HL-60/S4 (cell line): ENCODE results near the gene MLEC.

Experiments used
- in situ Hi-C: fragments of 300-500 bp; cut with MboI; formaldehyde crosslinking; loops from 2 replicates; pipeline ENCODE4 v1.14.3; 2022; ENCODE audit warnings: low sequenced_read_pairs

Gene MLEC, protein sequence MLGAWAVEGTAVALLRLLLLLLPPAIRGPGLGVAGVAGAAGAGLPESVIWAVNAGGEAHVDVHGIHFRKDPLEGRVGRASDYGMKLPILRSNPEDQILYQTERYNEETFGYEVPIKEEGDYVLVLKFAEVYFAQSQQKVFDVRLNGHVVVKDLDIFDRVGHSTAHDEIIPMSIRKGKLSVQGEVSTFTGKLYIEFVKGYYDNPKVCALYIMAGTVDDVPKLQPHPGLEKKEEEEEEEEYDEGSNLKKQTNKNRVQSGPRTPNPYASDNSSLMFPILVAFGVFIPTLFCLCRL

DNA sequence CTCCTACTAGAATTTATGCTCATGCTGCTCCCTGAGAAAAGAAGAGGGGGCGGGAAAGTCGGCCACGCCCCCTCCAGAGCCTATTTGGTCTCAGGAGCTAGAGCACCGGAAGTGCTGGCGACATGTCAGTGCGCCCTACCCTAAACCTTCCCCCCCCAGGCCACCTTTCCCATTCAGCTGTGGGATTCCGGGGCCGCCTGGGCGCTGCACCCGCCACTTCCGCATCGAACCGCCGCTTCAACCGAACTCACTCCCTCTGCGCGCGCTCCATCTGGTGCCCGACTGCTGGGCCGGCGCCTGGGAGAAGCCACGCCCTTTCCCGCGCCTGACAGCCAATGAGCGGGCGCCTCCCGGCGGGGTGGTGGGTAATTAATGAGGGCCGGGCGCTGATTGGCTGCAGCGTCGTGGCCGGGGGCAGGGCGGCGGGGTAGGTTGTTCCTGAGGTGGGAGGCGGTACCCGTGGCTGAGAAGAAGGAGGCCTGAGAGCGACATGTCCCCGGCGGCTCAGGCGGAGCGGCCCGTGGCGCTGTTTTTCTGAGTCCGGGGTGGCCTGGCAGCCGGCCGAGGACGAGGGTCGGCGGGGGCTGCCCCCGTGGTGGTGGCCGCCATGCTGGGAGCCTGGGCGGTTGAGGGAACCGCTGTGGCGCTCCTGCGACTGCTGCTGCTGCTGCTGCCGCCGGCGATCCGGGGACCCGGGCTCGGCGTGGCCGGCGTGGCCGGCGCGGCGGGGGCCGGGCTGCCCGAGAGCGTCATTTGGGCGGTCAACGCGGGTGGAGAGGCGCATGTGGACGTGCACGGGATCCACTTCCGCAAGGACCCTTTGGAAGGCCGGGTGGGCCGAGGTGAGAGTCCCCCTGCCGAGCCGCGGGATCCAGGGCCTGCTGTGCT is at the start of gene MLEC:
Gene MLEC (plus strand): TSS at position 460 of the 888 bp plus-strand sequence. CDS start 148 bp downstream, at position 608.
- in situ Hi-C loops, result no loop called here

DNA sequence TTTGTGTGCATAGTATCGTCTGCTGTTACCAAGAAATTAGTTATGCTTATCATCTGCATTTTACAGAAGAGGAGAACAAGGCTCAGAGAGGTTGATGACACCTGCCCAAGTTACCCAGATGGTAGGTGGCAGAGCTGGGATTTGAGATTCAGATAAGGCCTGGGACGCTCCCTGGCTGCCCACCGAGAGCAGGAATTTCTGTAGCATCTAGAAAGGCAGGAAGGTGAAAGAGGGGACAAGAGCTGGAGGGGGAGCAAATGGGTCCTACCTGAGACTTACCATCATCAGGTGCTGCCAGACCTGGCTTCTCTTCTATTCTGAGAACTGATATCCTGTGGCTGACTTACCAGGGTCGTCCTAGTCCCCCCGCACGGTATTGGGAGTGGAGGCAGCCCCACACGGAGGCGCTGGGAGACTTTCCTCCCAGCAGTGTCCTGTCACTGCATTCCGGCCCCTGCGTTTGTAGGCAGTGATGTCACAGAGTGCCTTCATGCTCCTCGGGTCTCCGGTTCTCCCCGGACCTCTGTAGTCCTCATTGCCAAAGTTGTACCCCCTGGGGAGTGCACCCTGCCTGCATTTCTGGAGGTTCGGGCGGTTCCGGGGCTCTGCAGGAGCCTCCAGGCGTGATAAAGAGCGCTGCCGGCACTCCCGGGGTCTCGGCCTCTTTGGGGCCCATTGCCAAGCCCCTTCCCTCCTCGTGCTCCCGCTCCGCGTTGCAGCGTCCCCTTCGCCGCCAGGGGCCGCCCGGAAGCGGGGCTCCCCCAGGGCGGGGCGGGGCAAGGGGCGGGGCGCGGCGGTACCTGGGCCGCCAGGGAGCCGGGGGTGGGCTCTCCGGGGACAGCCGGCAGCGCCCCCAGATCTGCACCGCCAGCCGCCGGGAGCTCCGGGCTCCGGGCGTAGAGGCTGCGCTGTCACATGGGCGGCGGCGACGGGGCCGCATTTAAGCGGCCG is 46.9 kb upstream of the MLEC start, which contains the start of gene CABP1:
Gene CABP1 (plus strand): TSS at position 856 of the 951 bp plus-strand sequence. CDS start 60 bp downstream, at position 916.
- in situ Hi-C loops, result no loop called here

DNA sequence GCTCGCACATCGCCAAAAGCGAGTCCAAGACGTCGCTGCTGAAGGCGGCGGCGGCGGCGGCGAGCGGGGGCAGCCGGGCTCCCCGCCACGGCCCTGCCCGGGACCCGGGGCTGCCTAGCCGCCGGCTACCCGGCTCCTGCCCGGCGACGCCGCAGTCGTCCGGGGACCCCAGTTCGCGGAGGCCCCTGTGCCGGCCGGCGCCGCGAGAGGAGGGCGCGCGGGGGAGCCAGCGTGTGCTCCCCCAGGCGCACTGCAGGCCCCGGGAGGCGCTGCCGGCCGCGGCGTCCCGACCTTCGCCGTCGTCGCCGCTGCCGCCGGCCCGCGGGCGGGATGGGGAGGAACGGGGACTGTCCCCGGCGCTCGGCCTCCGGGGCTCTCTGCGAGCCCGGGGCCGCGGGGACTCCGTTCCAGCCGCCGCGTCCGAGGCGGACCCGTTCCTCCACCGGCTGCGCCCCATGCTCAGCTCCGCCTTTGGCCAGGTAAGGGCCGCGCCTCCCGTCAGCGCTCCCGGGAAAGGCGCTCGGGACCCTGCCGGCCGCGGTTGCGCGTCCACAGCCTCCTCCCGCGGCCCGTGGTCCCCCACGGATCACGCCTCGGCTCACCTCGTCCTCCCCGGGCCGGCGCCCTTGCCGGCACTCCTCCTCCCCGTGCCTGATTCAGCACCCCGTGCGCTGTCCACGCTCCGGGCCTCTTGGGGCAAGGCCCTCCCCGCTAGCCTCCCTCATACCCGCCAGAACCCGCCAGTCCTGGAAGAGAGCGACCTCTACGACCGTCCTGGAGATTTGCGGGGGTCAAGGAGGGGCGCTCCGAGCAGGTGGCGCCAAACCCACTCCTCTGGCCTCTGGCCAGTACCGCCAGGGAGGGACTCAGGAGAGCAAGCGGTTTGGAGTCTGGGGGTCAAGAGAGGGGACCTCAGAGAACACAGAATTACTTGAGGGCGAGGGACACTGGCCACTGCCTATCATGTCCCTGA is 45.8 kb upstream of the MLEC start:
- in situ Hi-C loops, result no loop called here

DNA sequence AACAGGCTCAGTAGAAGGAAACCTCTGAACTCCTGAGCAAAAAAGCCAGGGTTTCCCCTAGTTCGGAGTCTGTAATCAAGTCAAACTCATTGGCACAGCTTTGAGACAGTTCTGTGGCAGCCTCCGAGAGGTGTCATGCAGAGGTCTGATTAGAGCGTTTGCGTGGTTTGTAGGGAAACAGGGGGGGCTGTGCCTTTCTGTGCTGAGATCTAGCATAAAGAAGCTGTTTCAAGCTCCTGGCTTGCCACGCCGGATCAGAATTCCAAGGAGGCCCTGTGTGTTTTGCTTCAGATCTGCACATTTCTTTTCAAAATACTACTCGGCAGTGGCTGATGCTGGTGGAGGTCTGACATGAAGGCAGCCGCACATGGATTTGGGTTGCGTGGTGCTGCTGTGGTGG is 44.8 kb upstream of the MLEC start:
- in situ Hi-C loops, result no loop called here

DNA sequence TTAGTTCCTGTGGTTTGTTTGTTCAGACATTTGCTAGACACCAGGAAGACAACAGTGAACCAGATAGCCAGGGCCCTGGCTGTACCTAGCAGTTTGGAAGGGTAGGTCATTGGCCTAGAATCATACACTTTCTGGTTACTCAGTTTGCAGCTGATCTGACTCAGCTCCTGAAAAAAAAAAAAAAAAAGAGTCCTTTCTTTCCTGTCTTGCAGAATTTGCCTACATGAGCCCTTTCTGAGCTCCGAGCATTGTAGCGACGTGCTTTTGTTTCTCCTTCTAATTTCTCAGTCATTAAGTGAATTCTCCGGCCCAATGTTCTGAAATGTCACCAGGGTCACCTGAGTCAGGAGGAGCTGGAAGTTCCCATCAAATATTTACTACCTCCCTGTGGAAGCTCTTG is 44.1 kb upstream of the MLEC start:
- in situ Hi-C loops, result no loop called here

DNA sequence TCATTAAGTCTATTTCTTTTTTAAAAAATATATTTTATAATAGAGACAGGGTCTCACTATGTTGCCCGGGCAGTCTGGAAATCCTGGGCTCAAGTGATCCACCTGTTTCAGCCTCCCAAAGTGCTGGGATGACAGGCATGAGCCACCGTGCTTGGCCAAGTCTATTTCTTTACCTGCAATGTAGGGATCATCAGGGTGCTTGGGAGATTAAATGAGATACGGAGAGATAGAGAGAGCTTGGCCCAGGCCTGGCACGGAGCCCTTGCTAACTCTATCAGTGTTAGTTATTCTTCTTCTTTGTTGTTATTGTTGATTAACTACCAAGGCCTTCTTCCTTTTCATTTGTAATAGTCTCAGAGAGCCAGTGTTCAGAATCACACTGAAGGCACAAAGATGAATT is 43.4 kb upstream of the MLEC start:
- in situ Hi-C loops, result no loop called here

DNA sequence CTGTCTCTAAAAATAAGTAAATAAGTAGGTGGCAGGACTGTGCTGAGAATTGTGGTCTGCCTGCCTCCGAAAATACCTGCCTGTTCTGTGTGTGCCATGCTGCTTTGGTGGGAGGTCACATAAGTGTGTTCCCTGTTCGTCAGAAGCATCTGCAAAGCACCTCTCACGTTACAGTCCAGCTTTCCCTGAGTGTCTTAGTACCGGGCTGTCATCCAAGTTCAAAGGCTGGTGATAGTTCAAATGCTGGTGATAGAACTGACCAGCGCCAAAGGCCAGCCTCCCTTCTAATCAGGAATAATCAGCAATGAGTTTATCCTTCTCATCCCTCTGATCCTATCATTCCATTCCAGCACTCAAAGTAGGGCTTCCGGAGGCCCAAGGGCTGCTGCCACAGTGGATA is 40.9 kb upstream of the MLEC start:
- in situ Hi-C loops, result no loop called here

DNA sequence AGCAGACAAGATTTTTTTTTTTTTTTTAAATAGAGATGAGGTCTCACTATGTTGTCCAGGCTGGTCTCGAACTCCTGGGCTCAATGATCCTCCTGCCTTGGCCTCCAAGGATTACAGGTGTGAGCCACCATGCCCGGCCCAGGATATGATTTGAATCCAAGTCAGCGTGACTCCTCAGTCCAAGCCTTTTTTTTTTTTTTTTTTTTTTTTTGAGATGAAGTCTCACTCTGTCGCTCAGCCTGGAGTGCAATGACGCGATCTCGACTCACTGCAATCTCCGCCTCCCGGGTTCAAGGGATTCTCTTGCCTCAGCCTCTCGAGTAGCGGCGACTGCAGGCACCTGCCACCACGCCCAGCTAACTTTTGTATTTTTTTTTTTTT is 39.6 kb upstream of the MLEC start:
- in situ Hi-C loops, result no loop called here

DNA sequence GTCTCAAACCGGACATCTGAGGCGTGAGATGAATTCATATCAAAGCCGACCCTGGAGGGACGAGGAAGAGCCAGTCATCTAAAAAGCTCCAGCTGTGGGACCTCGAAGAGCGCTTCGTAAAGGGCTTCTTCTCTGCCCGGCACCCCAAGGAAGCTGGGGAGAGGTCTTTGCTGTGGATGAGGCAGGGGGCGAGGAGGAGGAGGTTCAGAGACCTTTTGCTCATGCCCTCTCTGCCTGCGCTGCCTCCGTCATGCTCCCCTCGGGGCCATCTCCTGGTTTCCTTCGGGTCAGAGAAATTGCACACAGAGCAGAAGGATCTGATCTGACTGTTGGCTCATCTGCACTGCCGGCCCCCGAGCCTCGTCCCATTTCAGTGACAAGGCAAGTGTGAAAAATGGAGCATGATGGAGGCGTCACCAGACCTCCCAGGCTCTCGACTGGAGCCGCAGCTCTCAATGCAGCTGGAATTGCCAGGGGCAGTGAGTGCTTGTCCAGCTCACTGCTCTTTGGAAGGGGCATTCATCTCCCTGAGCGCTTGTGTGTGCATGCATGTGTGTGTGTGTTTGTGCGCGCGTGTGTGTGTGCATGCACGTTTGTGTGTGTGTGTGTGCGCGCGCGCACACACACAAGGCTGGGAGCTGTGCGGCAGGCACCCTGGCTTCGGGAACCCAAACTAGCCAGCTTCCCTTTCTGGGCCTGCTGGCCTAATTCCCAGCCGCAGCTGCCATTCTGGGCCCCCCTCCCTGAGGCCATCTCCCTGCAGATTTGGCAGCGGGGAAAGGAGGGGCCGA is 37.3 kb upstream of the MLEC start:
- in situ Hi-C loops, result loop anchor here (5.0 kb wide), 1 partner anchor 63 kb away; the partner anchor contains the start of gene UNC119B

DNA sequence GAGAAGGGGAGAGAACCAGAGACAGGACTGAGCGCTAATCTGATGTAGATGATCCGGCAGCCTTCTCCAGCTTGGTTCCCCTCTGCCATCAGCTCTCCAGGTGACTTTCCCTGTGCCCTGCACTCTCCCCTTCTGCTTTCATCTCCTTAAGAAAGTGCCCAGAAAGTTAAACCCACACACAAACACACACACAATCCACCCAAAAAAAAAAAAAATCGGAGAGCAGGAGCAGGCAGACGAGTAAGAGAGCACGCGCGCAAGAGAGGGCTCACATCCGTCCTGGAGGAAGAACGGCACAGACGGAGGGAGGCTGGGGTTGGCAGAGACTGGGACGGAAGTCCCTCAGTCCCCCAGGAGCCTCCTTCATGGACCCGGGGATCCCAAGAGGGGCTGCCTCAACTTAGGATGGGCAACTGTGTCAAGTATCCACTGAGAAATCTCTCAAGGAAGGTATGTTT is 36.7 kb upstream of the MLEC start:
- in situ Hi-C loops, result loop anchor here (5.0 kb wide), 1 partner anchor 62 kb away; the partner anchor contains the start of gene UNC119B

DNA sequence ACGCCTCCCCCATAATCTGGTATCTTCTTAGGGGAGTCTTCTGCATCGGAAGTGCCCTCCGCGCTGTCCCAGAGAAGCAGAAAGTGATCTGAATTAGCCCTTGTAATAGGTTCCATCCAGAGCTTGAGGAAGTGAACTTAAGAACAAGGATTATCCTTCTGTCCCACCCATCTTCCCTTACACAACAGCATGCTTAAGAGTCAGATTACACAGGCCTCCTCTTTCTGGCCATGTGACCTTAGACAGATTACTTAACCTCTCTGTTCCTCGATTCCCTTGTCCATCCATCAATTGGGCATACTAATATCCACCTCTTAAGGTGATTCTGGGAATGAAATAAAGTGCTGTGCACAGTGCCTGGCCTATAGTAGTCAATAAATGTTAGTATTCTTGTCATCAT is 35.1 kb upstream of the MLEC start:
- in situ Hi-C loops, result loop anchor here (5.0 kb wide), 1 partner anchor 60 kb away; the partner anchor contains the start of gene UNC119B

DNA sequence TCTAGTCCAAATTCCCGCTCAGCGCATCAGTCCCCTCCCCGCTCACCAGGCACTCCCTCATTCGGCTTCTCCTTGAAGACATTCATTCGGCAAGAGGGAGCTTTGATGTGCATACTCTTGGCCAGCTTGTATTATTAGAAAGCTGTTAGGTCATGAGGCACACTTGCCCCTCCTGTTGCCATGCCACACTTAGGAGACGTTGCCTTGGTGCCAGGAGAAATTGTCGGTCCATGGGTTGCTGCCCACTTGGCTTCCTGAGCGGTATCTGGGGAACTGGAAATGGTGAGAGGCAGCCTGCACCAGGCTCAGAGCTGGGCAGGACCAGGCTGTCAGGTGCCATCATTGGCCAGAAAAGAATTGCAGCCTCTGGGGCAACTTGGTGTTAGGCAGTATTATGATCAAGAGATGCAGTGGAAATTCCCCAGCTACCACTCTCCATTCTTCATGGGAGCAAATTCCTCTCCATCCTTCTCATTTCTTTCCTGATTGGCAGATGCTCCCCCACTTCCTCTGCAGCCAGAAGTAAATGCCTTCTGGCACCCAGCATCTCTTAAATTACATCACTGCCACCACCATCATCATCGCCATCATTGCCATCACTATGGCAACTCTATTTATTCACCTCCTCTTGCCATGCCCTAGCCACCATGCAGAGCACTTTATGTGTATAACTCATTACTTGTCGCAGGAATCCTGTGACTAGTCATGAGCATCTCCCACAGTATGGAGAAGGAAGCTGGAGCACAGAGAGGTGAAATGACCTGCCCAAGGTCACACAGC is 34.1 kb upstream of the MLEC start:
- in situ Hi-C loops, result loop anchor here (5.0 kb wide), 1 partner anchor 59 kb away; the partner anchor contains the start of gene UNC119B

DNA sequence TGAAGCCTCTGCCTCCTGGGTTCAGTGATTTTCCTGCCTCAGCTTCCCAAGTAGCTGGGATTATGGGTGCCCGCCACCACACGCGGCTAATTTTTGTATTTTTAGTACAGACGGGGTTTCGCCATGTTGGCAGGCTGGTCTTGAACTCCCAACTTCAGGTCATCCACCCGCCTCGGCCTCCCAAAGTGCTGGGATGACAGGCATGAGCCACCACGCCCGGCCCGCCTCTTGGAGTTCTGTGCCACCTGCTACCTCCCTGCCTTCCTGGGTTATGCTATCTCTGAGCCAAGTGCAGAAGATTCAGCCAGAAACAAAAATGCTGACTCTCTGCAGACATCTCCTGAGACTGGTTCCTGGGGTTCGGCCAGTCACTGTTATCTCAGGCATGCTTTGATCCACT is 33.3 kb upstream of the MLEC start:
- in situ Hi-C loops, result loop anchor here (5.0 kb wide), 1 partner anchor 59 kb away; the partner anchor contains the start of gene UNC119B

DNA sequence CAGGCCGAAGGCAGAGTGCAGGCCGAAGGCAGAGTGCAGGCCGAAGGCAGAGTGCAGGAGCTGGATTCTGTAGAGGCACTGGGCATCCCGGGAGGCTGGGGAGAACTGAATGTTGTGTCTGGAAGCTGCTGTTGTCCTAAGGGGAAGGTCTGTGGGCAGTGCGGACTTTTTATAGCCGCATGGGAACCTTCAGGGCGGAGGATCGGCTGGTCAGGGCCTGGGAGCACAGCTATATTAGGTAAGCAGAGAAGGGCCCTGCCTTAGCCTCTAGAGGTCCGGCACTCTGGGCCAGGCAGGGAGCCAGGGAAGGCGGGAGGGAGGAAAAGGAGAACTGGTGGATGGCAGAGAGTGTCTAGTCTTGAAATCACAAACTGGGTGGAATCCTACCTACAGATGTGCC is 32.3 kb upstream of the MLEC start:
- in situ Hi-C loops, result loop anchor here (5.0 kb wide), 1 partner anchor 58 kb away; the partner anchor contains the start of gene UNC119B

DNA sequence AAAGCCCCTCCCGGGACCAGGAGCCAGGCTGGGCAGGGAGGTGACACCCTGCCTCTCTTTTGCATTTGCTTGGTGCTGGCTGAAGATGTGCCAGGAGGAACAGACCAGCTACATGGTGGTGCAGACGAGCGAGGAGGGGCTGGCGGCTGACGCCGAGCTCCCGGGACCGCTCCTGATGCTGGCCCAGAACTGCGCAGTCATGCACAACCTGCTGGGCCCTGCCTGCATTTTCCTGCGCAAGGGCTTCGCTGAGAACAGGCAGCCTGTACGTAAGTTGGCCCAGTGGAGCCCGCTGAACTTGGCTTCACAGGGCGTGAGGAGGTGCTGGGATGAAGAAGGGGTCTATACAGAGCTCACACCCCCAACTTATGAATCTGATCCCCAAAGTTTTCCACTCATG is 30.9 kb upstream of the MLEC start:
- in situ Hi-C loops, result no loop called here

DNA sequence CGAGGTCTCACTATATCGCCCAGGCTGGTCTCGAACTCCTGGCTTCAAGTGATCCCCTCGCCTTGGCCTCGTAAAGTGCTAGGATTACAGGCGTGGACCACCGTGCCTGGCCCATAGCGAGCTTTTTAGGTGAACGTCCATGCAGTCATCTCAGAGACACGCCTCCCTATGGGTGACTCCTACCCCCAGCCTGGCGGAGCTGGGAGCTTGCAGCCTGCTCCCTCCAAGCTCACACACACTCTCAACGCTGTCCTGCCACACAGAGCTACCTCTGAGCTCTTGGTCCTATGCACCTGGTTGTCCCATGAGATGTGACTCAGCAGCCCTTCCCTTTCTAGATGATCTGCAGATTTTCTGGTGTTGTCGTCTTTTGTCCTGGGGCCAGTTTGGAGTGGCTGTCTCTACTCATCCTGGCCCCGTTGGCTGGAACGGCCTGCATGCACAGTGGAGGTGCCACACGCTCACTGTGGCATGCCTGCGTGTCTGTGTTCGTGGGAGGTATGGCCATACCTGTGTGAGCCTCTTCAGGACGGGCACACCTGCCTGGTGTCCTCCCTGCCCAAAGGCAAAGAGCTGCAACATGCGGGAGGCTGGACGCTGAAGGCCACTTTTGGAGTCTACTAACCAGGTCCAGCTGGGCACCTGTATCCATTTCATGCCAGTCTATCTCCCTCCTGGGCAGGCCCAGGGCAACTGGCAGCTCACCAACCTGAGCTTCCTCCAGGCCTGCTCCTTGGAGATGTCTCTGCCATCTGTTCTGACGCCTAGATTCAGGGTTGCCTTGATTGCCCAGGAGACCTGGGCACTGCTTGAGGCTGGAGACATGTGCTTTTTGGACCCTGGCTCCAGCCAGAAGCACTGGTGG is 28.4 kb upstream of the MLEC start:
- in situ Hi-C loops, result no loop called here

DNA sequence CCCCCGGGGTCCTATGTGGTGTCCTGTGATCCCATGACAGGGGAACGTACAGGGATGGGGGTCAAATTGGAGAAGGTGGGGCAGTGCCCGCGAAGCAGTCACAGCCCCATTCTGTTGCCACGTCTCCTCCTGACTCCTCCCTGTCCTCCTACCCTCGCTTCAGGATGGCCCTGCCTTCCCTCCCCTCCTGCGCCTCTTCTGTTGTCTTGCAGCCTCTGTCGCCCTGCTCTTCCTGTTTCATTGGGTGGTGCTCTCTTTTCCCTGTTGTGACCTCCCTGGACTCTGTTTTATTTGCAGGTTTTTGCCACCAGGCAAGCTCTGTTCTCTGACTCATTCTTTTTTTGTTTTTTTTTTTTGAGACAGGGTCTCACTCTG is 27.8 kb upstream of the MLEC start:
- in situ Hi-C loops, result no loop called here
